ENCODE results near the gene CCDC92B.
"Not testable (repeated sequence)": the region's sequence is repeated elsewhere in the genome, so short reads cannot be mapped to it uniquely, and the experiment has no call there.

The CCDC92B gene

GRCh38 chr17:2749058-2749783 is at the start of gene CCDC92B:
CCDC92B (minus strand) TSS chr17:2749652; CDS start chr17:2735145, 14,507 bp downstream.
- DNase-seq = no peak

GRCh38 chr17:2798678-2799077 is 49.2 kb upstream of the CCDC92B start:
- no peak for DNase-seq

DNA sequence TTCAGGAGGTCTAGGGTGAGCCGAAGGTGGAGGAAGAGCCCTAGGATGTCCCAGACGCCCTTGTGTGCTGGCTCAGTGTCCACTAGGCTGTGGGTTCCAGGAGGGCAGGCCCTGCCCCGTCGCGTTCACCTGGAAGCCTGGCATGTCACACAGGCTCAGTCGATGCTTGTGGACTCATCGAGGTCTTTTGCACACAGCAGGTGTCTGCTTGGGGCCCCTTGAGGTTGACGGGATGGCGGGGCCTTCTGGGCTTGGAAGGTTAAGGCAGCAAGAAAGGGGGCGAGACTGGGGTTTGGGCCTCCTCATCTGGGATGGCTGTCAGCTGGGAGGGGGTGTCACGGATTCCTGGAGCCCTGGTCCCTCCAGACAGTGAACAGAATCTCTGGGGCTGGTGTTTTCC is 48.7 kb upstream of the CCDC92B start:
- no peak for DNase-seq

- DNase-seq = no peak
Measured at GRCh38 chr17:2797637-2798036, 48.2 kb upstream of the CCDC92B start.

GRCh38 chr17:2797226-2797625 is 47.8 kb upstream of the CCDC92B start:
- DNase-seq = no peak

- peak; percentile 45 for DNase-seq
Measured at GRCh38 chr17:2796164-2797125, 47.0 kb upstream of the CCDC92B start, which contains the start of gene RAP1GAP2. RAP1GAP2 (plus strand) TSS chr17:2796438; CDS start chr17:2796528, 90 bp downstream.

- no peak for DNase-seq
Measured at GRCh38 chr17:2795441-2796163, 46.1 kb upstream of the CCDC92B start.

- no peak for DNase-seq
Measured at GRCh38 chr17:2794111-2794803, 44.8 kb upstream of the CCDC92B start.

GRCh38 chr17:2792366-2793169 is 43.1 kb upstream of the CCDC92B start:
- DNase-seq = no peak

GRCh38 chr17:2789700-2790099 is 40.2 kb upstream of the CCDC92B start:
- DNase-seq = no peak

DNA sequence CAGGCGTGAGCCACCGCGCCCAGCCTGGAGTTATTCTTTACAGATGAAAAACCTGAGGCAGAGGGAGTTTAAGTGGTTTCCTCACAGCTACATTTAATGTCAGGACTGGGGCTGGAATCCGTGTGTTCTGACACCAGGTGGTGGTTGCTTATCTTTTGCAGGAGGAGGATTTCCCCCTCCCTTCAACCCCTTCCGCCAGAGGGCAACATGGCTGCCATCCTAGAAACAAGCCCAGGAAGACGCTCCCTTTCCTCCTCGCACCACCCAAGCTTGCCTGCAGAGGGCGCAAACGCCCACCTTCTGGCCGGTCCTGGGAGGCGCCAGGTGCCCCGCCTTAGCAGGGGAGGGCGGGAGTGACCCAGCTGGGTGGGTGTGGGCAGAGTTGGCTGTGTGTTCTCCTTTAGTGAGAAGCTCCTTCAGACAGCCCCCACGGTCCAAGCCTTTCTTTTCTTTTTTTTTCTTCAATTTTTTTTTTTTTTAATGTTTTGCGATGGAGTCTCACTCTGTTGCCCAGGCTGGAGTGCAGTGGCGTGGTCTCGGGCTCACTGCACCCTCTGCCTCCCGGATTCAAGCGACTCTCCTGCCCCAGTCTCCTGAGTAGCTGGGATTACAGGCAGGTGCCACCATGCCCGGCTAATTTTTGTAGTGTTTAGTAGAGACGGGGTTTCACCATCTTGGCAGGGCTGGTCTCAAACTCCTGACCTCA is 36.9 kb upstream of the CCDC92B start:
- peak; percentile 46 for DNase-seq

- DNase-seq = not testable (repeated sequence)
Measured at GRCh38 chr17:2785376-2785775, 35.9 kb upstream of the CCDC92B start.

- no peak for DNase-seq
Measured at GRCh38 chr17:2784864-2785263, 35.4 kb upstream of the CCDC92B start.

DNA sequence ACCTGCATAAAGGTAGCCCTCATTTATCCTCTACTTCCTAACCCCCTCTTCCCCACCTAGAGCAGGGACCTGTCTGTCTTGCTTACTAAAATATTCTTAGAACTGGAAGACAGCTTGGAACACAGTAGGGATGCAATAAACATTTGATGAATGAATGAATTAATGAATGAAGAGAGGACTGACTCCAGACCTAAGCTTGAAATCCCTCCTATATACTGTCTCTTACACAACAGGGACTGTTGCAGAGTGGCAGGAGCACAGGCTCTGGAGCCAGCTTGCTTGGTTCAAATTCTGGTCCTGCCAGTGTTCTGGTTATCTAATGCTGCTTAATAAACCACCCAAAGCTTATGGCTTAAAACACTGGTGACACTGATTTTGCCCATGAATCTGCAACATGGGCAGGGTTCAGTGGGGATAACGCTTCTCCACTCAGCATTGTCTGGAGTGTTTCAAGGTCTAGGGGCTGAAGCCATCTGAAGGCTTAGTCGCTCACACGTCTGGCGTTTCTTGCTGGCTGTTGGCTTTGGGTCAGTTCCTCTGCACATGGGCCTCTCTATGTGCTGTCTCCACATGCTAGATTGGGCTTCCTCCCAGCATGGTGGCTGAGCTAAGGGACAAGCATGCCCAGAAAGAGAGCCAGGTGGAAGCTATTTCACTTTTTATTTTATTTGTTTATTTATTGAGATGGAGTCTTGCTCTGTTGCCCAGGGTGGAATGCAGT is 34.0 kb upstream of the CCDC92B start:
- DNase-seq = no peak

DNA sequence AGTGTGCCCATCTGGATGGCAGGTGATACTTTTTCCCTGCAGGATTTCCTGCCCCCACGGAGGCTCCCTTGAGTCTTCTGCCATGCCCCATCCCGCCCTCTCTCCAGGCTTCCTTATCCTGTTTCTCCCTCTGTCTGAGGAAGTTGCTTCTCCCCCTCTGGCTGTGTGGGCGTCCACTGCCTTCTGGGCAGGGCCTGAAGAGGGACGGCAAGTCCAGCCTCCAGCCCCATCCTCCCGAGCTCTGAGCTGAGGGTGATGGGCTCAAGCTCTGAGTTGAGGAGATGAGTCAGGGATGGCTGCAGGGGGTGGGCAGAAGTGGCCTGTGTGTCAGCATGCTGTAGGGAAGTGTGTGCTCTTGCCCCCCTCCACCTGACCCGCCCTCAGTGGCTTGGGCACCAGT is 32.6 kb upstream of the CCDC92B start:
- DNase-seq = no peak

GRCh38 chr17:2781598-2781997 is 32.1 kb upstream of the CCDC92B start:
- not testable (repeated sequence) for DNase-seq

GRCh38 chr17:2780931-2781454 is 31.5 kb upstream of the CCDC92B start:
- no peak for DNase-seq

- no peak for DNase-seq
Measured at GRCh38 chr17:2780256-2780655, 30.8 kb upstream of the CCDC92B start.

DNA sequence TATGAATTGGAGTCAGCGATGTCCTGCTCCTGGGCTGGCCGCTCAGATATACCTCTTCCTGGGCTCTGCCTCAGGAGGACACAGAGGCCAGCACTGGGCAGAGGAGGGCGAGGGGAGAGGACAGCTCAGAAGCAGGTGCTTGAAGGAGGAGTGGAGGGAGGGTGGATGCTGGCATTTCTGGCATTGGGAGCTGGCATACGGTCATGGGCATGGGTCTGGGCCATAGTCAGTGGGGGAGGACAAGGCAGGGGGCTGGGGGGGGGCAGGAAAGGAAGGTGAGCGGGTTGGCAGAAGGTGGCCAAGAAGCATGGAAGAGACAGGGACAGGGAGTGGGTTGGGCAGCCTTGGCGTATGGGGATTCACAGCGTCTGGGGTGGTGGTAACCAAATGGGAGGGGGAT is 30.1 kb upstream of the CCDC92B start:
- DNase-seq = no peak

GRCh38 chr17:2778489-2778888 is 29.0 kb upstream of the CCDC92B start:
- DNase-seq = no peak

Measured in KG1 (cell line).